Smooth muscle cell of the brain vasculature (primary cell): ENCODE results near the gene AURKB.
"Not testable (repeated sequence)": the region's sequence is repeated elsewhere in the genome, so short reads cannot be mapped to it uniquely, and the experiment has no call there.

Experiments
- DNase-seq: peaks from one replicate; pipeline ENCODE4 v3.0.0-alpha.2; 2012; ENCODE audit warnings: low read depth, low spot score

The AURKB gene

DNA sequence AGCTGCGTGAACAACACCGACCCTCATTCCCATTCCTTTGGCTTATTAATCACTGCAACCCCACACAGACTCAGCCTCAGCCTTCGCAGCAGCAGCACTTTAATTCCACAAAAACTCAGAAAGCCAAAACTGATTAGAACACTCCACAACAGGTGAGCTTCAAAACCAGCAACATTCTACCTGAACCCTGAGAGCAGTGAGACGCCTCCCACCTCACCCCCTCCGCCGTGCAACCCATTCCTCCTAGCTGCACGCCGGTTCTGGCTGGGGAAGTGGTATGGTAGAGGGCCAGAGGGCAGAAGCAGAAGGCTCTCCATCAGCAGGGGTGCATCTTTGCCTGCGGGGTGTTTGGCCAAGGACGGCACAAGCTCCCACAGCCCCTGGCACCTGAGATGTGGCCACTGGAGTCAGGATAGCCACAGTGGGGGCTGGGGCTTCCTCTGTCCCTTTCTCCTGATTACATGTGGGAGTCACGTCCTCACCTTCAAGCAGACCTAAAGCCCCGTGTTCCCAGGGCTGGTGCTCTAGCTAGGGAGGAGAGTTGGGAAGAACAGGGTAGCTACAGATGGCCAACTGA lies 22.0 kb downstream of the AURKB start:
- no peak for DNase-seq

DNA sequence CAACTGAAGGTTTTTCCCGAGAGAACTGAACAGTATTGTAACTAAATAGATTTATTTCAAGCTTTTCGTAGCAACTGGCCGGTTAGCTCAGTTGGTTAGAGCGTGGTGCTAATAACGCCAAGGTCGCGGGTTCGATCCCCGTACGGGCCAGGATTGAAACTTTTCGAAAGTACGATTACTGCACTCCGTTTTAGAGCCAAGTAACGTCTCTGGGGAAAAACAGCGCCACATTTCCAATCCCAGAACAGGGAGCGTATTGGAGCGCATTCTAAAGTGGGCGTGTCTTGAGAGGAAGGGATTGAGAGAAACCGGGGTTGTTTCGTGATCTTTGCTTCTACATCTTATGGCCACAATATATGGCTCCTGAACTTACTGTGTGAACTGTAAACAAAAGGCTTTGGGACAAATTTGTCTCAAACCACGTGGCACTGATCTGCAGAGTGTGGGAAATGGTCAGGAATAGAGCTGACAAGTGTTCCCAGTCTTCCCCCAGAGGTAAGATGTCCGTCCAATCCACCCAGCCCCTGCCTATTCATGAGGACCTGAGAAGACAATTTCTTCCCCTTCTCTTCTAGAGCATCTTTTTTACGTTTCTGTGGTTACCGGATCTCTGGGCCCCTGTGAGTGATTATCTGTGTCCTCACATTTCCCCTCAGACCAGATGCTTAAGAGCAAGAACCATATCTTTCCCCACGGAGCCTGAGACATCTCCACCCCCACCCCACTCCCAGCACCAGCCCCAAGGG lies 22.7 kb downstream of the AURKB start:
- peak; percentile 97 for DNase-seq

DNA sequence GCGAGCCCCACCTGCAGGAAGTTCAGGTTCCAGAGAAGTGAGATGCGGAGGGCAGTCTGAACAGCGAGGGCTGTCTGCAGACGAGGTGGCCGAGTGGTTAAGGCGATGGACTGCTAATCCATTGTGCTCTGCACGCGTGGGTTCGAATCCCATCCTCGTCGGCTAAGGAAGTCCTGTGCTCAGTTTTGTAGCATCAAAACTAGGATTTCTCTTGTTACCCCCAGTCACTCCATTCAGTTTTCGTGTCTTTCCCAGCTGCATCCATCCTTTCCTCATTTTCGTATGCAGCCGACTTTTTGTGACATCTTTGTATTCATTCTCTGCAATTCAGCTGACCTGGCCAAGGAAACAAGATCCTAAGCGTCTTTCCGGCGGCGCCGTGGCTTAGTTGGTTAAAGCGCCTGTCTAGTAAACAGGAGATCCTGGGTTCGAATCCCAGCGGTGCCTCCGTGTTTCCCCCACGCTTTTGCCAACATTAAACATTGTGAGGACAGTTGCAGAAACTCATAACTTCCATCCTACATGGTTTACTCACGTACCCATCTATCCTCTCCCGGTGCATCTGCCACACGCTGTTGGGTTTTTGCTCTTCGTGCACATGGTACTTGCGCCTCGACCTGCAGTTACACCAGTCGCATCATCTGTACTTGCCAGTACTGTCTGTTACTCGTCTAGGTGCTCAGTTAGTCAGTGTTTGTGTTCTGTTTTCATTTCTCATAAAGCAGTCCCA lies 23.4 kb downstream of the AURKB start:
- DNase-seq = peak; percentile 85

DNA sequence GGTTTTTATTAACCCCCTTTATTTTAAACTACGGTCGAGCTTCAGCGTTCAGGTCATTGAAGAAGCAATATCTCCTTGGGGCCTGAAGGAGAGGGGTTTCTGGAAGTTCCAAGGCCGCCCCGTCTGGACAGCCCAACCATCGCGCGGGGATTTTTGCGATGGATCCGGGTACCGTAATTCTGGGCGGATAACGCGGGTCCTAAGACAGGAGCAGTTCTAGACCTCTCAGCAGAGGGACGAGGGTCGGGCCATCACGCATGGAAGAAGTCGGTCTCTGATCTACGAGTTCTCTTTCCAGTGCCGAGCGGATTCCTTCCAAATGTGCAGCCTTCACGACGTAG lies 24.0 kb downstream of the AURKB start:
- no peak for DNase-seq

DNA sequence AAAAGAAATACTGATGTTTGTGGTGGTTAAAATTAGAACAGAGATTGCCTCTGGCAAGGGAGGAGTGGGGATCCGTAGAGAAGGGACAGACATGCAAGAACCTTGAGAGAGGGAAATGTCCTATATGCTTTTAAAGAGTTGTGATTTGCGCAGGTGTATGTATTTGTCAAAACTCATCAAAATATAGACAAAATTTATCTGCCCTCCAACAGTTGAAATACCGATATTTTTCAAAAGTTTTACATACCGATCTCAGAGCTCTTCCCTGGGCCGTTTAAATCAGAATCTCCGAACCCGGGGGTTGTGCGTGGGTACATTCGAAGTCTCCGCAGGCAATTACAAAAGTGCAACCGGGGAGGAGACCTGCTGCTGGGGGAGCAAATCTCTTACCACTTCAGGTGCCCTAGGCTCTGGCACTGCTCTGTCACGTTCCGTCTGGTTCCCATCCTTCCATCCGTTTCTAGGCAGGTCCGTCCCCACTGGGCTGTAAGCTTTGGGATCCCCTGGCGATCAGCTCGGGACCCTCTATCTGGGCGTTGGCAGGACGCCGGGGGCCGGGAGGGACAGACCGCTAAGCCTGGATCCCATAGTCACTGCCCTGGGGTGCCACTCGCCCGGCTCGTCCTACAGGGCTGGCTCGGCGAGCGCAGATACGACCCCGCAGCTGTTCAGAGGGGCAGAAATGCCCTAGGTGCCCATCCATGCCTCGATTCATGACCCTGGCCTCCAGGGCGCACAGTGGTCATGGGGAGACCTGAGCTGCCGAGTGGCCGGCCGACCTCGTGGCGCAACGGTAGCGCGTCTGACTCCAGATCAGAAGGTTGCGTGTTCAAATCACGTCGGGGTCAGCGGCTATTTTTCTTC lies 24.6 kb downstream of the AURKB start:
- DNase-seq = no peak

DNA sequence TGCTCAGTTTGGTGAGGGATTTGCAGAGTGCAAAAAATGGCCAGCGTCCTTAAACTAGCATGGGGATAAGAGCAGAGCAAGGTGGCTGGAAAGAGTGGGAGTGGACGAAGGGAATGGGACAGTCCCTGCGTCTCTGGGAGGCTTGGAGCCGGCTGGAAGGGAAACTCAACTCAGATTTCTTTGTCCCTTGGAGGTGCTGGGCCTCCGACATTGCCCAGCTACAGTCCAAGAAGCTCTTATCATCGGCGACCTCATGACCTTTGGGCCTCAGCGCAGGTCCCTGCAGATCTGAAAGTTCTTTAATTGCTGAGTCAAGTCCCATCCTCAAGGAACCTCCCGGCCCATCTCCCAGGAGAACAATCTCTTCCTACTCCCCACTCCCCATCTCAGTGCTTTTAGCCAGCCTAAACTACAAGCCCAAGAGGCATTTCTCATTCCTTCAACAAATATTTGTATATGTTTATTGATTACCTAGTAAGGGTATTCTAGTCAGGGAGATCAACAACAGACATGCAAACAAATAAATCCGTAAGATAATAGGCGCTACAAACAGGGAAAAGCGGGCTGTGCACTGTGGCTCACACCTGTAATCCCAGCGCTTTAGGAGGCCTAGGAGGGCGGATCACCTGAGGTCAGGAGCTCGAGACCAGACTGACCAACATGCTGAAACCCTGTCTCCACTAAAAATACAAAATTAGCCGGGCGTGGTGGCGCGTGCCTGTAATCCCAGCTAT lies 33.2 kb downstream of the AURKB start:
- no peak for DNase-seq

DNA sequence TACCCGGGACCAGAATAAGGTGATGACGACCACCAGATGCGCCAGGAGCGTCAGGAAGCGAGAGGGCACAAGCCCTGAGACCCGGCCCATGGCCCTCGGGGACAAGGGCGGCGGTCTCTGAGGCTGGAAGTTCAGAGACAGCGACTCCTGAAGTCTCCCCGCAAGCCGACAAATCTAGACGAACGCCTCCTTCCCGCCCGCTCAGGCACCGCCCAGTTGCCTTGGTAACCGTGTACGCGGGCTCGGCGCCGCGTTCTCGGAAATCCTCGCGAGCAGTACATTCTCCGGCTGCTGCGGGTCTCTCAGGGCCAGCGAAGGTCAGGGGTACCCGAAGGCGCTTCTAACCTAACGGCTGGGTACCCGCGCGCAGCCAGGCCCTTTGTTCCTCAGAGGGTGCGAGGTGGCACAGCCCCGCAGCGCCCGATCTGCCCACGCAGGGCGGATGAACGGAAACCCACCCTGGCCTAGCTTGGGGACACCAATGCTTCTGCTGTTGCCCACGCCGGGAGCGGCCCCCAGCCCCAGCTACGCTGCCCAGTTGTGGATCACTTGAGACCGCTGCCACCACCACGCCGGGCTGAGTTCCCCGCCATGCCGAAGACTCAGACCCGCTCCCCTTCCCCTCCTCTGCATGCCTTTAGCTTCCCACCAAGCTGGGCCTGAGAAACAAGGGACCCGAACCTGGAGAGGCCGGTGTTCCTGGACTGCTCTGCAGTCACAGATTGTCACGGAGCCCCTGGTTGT lies 34.0 kb downstream of the AURKB start, which contains the start of gene TMEM107:
TMEM107 (minus strand) TSS at position 184 of the 744 bp plus-strand sequence; CDS start at position 90, 94 bp downstream.
- DNase-seq = no peak

DNA sequence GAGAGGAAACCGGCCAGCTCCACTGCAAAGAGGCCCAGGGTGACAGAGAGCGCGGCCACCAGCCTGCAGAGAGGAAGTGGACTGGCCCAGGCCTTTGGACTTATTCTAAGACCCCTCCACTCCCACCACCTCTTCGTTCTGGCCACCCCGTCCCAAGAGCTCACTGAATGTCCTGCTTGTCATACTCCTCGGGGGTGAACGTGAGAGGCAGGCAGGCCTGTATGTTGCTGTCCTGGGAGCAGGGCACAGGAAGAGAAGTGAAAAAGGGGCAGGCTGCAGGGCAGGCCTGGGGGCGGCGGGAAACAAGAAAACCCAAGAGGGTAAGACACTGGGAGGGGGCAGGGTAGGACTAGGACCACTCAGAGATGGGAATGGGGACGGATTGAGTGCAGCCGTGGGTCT lies 34.6 kb downstream of the AURKB start:
- DNase-seq = no peak

DNA sequence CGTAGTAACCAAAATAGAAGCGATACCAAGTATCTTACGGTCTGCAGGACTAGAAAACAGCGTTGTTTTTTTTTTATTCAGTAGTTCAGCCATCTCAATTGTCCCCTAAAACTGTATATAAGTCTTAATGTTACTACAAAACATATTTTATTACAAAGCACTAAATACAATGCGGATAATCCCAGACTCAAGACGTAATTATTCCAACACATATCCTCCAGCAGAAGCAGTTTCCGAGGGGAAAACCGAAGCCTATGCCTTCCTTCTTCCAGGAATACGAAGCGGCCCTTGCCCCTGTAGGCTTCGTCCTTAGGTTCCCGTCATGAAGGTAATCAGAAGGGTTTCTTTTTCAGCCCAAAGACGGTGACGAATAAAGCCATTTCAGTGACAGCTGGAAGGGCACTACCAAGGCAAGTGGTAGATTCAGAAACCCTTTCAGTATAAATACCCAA lies 36.5 kb downstream of the AURKB start:
- no peak for DNase-seq

DNA sequence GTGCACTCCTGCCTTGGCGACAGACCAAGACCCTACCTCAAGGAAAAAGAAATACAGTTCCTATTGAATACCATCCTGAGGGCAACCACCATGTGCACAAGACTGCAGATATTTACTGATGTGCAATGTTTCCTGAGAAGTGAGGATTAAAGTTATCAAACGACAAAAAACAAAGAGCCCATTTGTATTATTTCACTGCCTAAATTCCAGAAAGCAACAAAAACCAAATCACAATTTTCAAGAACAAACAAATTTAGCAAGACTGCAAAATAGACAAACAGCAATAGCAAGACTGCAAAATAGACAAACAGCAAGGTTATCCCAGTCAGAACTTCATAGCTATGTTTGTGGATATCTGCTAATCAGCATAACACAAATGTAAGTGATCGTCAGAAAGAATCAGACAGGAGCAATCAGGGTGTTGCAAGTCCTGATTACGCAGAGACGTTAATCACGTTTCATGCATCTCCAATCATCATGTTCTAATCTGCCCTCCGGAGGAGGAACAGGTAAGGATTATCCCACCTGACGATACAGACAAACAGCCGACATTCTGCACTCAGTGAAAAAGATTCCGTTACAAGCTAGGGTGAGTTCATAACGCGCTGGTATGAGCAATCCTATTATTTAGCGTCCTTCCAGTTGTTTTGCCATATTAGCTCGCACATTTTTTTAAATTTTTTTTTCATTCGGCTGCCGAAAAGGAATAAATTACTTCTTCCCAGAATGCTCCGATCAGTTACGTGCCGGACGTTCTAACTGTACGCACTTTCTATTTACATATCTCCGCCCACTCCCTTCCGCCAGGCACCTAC lies 37.1 kb downstream of the AURKB start:
- DNase-seq = no peak

DNA sequence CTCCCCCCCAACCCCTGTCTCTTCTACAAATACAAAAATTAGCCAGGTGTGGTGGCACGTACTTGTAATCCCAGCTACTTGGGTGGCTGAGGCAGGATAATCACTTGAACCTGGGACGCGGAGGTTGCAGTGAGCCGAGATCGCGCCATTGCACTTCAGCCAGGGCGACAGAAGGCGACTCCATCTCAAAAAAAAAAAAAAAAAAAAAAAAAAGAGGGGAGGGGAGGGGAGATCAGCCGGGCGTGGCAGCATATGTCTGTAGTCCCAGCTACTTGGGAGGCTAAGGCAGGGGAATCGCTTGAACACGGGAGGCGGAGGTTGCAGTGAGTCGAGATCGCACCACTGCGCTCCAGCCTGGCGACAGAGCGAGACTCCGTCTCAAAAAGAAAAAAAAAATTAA lies 40.2 kb downstream of the AURKB start:
- not testable (repeated sequence) for DNase-seq

DNA sequence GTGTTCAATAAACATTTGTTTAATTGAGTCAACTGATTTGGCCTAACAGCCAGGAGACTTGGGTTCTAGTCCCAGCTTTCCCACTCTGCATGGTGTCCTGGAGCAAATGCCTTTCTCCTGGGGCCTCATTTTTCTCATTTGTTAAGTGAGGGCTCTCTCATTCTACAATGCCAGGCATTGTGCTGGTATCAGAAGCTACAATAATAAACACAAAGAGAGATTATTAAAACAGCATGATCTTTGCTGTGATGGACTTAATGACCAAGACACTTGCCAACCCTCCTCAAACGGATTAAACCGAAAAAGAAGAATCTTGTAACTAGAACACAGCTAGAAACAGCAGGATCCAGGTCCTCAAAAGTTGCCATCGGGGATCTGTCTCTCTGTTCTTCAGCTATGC lies 42.8 kb downstream of the AURKB start:
- no peak for DNase-seq

DNA sequence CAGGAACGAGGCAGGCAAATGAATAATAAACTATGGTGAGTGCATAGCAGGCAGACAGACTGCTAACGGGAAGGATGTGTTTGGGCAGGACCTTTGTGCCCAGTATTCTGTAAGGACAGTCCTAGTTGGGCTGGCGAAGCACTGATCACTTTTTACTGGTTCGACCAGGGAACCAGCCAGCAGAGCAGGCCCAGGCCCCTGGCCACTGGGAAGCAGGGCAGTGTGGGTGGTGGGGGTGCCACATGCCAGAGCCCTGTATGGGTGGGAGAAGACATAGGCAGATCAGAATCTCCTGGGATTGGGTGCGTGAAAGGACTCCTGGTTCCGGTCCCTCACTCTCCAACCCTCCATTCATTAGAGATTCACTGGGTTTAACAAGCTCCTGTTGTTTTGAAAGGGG lies 43.6 kb downstream of the AURKB start:
- DNase-seq = no peak

DNA sequence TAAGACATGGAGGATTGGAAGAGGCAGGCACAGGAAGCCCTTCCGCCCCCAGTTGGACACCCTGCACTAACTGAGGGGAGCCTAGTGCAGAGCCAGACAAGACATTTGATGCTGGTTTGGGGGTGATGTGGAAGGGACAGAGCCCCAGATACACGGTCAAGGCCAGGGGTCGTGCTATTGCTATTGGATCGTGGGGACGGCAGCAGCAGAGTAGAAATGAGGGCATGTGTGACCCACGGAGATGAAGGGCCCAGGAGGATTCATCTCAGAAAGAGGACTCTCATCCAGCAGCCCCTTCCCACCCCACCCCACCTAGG lies 45.6 kb downstream of the AURKB start:
- no peak for DNase-seq

DNA sequence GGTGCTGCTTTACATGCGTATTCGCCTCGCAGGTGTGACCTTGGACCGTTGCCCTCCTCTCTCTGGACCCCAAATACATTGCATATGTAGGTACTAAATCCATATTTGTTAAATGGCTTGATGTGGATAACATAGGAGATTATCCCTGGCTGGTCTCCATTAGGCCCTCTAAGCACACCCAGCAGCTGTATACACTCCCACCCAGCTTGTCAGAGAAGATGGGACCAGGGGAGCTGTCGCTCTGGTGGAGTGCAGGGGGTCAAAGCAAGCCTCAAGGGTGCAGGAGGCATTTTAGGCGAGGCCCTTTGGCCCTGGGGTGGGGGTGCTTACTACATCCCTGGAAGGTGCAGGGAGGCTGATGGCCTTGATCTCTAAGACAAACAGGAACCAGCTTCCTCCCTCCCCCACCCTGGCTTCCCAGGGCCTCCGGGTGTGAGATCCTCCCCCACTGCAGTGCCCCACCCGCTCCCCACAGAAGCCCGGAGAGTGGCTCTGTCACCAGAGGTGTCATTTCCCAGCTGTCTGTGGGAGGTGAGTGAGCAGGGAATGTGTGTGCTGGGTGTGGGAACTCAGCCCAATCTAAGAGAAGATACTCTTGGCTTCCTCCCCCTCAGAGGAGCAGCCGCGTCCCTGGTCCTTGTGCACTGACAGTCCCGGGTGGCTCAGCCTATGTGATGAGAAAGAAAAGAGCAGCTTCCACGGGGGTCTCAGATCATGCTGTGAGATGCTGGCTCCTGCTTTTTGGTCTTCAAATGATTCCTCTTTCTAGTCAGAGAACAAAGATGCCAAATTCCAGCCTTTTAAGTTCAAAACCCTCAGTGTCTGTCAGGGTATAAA lies 46.2 kb downstream of the AURKB start:
- no peak for DNase-seq

DNA sequence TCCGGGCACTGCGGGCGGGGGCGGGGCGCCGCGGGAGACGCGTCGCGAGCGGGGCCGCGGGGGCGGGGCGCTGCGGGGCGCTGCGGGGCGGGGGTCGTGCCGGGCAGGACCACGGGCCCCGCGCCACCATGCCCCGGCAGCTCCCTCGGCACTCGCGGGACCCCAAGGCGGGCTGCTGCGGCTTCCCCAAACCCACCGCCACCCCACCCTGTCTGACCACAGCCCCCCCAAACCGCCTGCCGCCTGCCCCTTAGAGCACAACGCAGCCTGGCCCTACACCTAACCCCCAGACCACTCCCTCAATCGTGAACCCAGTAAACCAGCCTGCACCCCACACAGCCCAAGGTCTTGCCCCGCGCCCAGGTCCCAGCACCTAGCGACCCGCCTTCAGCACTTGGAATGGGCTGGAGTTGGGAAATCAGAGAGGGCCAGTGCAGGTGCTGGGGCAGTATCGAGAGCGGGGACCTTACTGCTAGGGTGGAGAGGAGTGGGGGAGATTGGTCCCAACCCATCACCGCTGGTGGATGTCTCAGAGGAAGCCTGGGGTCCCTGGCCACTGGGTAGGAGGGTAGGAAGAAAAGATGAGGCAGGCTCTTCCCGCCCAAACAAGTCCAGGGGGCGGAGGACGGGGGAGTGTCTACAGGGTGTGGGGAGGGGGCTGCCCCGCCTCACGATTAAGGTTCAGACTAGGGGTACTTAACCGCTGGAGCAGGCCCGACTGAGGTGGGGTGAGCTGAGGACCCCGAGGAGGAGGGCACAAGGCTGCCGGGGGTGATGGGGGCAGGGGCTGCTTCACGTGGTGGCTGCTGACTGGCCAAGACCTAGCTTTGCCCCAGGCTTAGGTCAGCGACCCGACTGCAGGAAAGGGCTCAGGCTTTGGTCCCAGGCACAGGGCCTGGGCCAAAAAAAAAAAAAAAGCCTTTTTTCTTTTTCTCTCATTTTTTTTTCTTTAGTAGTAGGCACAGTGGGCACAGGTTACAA lies 47.1 kb downstream of the AURKB start:
- DNase-seq = no peak

DNA sequence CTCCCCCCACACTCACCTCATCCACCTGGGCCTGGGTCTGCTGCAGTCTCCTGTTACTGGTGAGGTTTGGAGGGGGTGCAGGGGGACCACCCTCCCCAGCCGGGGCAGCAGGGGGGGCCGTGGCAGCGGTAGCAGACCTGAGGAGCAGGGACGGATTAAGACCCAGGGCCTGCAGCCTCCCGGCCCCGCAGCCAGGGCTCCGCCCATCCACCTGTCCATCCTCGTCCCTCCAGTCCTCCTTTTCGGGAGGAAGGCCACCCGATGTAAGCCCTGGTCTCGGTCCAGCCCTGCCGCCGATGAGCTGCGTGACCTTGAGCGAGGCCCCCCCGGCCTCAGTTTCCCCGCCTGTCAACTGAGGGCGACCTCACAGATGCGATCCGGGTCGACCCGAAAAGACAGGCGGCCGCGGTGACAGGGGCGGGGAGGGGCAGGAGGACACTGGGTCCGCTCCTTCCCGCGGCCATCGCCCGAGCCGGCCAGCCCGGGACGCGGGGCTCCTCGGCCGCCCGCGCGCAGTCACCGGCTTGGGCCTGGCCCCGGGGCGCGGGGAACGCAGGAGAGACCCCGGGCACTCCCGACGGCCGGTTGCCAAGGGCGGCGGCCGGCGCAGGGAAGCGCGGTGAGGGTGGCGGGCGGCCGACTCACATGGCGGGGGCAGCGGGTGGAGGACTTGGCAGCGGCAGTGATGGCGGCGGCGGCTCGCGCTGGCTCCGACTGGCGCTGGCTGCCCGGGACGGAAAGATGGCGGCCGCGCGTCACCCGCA lies 48.0 kb downstream of the AURKB start, which contains the start of gene VAMP2:
VAMP2 (minus strand) TSS at position 716 of the 764 bp plus-strand sequence; CDS start at position 647, 69 bp downstream.
- no peak for DNase-seq
